Breast epithelium (tissue), 3 donors: ENCODE results near the gene CNTN1.

Experiments used
- CTCF ChIP-seq, 3 donors: fragments of 450-650 bp; IDR thresholded peaks; one replicate each; pipeline ENCODE4 v1.5.1; 2016 to 2017; ENCODE audit warnings: antibody characterized with exemption in 3 of 3, mild to moderate bottlenecking in 3 of 3, moderate library complexity in 3 of 3
- POLR2AphosphoS5 ChIP-seq, 3 donors: sonication (generic); formaldehyde crosslinking; IDR thresholded peaks; one replicate each; pipeline ENCODE4 v1.6.1; 2017; ENCODE audit warnings: antibody characterized with exemption in 3 of 3

GRCh38 chr12:40921563-40922163 lies 229.4 kb downstream of the CNTN1 start:
- TF ChIP-seq CTCF (IDR thresholded peaks at IDR 0.05) (peak; percentile 40 to 68 (median 64)), POLR2AphosphoS5 (IDR thresholded peaks at IDR 0.05) (no peak)
